PC-3 (cell line): Measurements from ENCODE around the gene FAM83G. TPM values are rescaled to one million over a fixed set of nuclear protein-coding genes. Genes with fewer than 3 reads are reported as not detected.

Experiments used
- ATAC-seq: fragments of 200-7000 bp; cut with Tn5 transposase; 2 replicates; pipeline ENCODE4 v1.9.1; 2020; ENCODE audit warnings: mild to moderate bottlenecking, moderate library complexity
- BruUV-seq: library from RNA; stranded (reverse); fragments of 400-500 nt; replicated peaks from 2 replicates; lab custom pipeline; 2021; lab: Mats Ljungman, UMichigan
- CTCF ChIA-PET: fragments of 300-600 bp; sonication (Branson Sonifier 250); formaldehyde crosslinking; loops from one replicate; lab custom pipeline; 2022; ENCODE audit warnings: antibody characterized with exemption; lab: Charles Lee
- POLR2A ChIA-PET: fragments of 300-600 bp; sonication (Branson Sonifier 250); formaldehyde crosslinking; loops from one replicate; lab custom pipeline; 2022; ENCODE audit warnings: antibody characterized with exemption; ENCODE audit not compliant: unreplicated experiment; lab: Charles Lee
- DNase-seq: peaks from one replicate; pipeline ENCODE4 v3.0.0-alpha.2; 2015
- H2AFZ ChIP-seq: fragments of 300-600 bp; sonication (generic); 2 replicates; pipeline ENCODE4 v1.6.0; 2016; ENCODE audit warnings: antibody characterized with exemption, low read length
- H3F3A ChIP-seq: fragments of 300-600 bp; sonication (generic); one replicate; pipeline ENCODE4 v1.6.0; 2017; ENCODE audit warnings: antibody characterized with exemption, low read length, control low read depth, mild to moderate bottlenecking; ENCODE audit not compliant: unreplicated experiment
- H3K27ac ChIP-seq: fragments of 300-600 bp; sonication (generic); 2 replicates; pipeline ENCODE4 v1.5.1; 2016; ENCODE audit warnings: mild to moderate bottlenecking, low read length
- H3K27me3 ChIP-seq: fragments of 300-600 bp; sonication (generic); 2 replicates; pipeline ENCODE4 v1.6.1; 2016; ENCODE audit warnings: low read length, mixed read lengths
- H3K36me3 ChIP-seq: fragments of 300-600 bp; sonication (generic); 2 replicates; pipeline ENCODE4 v1.6.1; 2016; ENCODE audit warnings: low read depth, mixed run types, low read length, mixed read lengths
- H3K4me1 ChIP-seq: fragments of 300-600 bp; sonication (generic); 2 replicates; pipeline ENCODE4 v1.5.1; 2016; ENCODE audit warnings: low read length; ENCODE audit not compliant: insufficient read depth
- H3K4me2 ChIP-seq: fragments of 300-600 bp; sonication (generic); 2 replicates; pipeline ENCODE4 v1.6.0; 2016; ENCODE audit warnings: low read length
- H3K4me3 ChIP-seq: fragments of 300-600 bp; sonication (generic); 2 replicates; pipeline ENCODE4 v1.5.1; 2016; ENCODE audit warnings: mild to moderate bottlenecking, low read length, mixed read lengths
- H3K79me2 ChIP-seq: fragments of 300-600 bp; sonication (generic); 2 replicates; pipeline ENCODE4 v1.6.1; 2017; ENCODE audit warnings: low read length, mixed read lengths
- H3K9ac ChIP-seq: fragments of 300-600 bp; sonication (generic); 2 replicates; pipeline ENCODE4 v1.6.0; 2016; ENCODE audit warnings: mild to moderate bottlenecking, low read length
- H3K9me2 ChIP-seq: fragments of 300-600 bp; sonication (generic); replicated peaks from 2 replicates; pipeline ENCODE4 v1.6.1; 2016; ENCODE audit warnings: mixed run types, low read length, mixed read lengths
- H3K9me3 ChIP-seq: fragments of 300-600 bp; sonication (generic); 2 replicates; pipeline ENCODE4 v1.6.1; 2016; ENCODE audit warnings: low read length, mixed read lengths
- H4K20me1 ChIP-seq: fragments of 300-600 bp; sonication (generic); 2 replicates; pipeline ENCODE4 v1.6.1; 2016; ENCODE audit warnings: low read length, mixed read lengths
- EZH2 ChIP-seq: fragments of 300-600 bp; sonication (generic); IDR thresholded peaks from one replicate; pipeline ENCODE4 v1.6.1; 2017; ENCODE audit warnings: antibody characterized with exemption, mild to moderate bottlenecking, low read length; ENCODE audit not compliant: unreplicated experiment
- EZH2phosphoT487 ChIP-seq: fragments of 300-600 bp; sonication (generic); IDR thresholded peaks from 2 replicates; pipeline ENCODE4 v1.6.1; 2018; ENCODE audit warnings: mild to moderate bottlenecking, antibody characterized with exemption, low read length, borderline replicate concordance
- intact Hi-C: fragments of 100-400 bp; cut with micrococcal nuclease; formaldehyde crosslinking; loops from 2 replicates; pipeline ENCODE4 v1.9.0; 2023
- total RNA-seq: library from RNA; depleted of rRNA; stranded (reverse); fragments of >200 nt; gene quantifications from 2 replicates; pipeline ENCODE4 v1.2.3, GENCODE V29; 2014
- TF ChIP-seq, protein P1 (sequence below): fragments of 300-600 bp; sonication (generic); conservative IDR thresholded peaks from 2 replicates; pipeline ENCODE4 v1.5.1; 2017; ENCODE audit warnings: antibody characterized with exemption, low read depth, mild to moderate bottlenecking, low read length

The FAM83G gene
- total RNA-seq, 1 experiment from 2014 or later: 0.26 TPM

DNA sequence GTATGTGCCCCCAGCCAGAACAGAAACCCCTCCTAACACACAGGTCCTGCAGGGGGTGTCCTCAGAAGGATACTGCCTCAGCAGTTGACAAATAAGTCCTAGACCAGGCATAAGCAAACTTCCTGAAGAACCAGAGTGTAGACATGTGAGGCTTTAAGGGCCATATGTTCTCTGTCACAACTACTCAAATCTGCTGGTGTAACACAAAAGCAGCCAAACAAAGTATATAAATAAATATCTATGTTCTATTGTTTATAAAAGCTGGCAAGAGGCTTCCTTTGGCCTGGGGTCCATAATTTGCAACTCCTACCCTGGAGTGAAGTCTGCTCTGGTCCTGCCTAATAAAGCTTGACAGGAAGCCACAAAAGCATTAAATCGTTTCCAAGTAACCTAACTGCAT lies 9.9 kb downstream of the FAM83G start:
- Histone ChIP-seq H3K27me3 (no peaks in the 10 kb centered on the region), H3K4me2 (no peak overlapping the region), H3K9me2 (no peaks in the 10 kb centered on the region), H3K36me3 (no peaks in the 10 kb centered on the region), H3K4me1 (no peaks in the 10 kb centered on the region), H3K4me3 (no peak overlapping the region), H3K9ac (no peak overlapping the region), H3K9me3 (no peaks in the 10 kb centered on the region), H3K79me2 (no peaks in the 10 kb centered on the region), H4K20me1 (no peaks in the 10 kb centered on the region), H2AFZ (no peak overlapping the region), H3F3A (no peaks in the 10 kb centered on the region), H3K27ac (no peak overlapping the region)
- intact Hi-C loops: no loop called here
- ChIA-PET CTCF (no interaction called here), POLR2A (no interaction called here)
- ATAC-seq (no peak), DNase-seq (no peak)
- no TSS peak for BruUV-seq
- TF ChIP-seq EZH2phosphoT487: no peak
- TF ChIP-seq EZH2: no peak
- TF ChIP-seq, protein P1, sequence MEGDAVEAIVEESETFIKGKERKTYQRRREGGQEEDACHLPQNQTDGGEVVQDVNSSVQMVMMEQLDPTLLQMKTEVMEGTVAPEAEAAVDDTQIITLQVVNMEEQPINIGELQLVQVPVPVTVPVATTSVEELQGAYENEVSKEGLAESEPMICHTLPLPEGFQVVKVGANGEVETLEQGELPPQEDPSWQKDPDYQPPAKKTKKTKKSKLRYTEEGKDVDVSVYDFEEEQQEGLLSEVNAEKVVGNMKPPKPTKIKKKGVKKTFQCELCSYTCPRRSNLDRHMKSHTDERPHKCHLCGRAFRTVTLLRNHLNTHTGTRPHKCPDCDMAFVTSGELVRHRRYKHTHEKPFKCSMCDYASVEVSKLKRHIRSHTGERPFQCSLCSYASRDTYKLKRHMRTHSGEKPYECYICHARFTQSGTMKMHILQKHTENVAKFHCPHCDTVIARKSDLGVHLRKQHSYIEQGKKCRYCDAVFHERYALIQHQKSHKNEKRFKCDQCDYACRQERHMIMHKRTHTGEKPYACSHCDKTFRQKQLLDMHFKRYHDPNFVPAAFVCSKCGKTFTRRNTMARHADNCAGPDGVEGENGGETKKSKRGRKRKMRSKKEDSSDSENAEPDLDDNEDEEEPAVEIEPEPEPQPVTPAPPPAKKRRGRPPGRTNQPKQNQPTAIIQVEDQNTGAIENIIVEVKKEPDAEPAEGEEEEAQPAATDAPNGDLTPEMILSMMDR: no peak

DNA sequence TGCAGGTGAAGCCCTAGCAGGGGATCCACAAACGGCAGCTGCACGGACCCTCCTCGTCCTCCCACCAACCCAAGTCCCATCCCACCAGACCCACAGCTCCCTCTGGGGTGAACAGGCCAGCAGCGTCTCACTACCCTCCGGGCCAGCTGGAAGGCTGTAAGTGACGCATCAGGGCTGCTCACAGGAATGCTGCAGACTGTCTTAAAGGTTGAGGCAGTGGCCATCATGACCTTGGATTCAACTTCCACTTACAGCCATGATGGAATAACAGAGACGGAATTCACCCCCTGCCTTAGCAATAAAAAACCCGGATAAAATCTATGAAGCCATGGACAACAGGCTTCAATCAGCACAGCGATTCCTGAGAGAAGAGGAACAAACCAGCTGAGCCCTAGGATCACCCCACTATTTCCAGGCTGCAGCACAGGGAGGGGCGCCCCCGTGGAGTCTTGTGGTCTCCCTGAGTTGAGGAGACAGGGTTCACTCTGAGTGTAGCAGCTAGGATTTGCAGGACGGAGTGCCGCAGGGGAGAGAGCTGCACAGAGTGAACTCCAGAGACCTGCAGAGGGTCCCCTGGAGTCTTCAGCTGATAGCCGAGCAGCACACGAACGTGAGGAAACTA lies 10.5 kb downstream of the FAM83G start:
- Histone ChIP-seq H3K79me2 (no peaks in the 10 kb centered on the region), H3K27me3 (no peaks in the 10 kb centered on the region), H2AFZ (no peak overlapping the region), H3K36me3 (no peaks in the 10 kb centered on the region), H3K9me3 (no peaks in the 10 kb centered on the region), H3K4me1 (no peaks in the 10 kb centered on the region), H3F3A (no peaks in the 10 kb centered on the region), H3K9ac (no peak overlapping the region), H3K9me2 (no peaks in the 10 kb centered on the region), H3K4me2 (no peak overlapping the region), H3K27ac (no peak overlapping the region), H4K20me1 (no peaks in the 10 kb centered on the region), H3K4me3 (no peak overlapping the region)
- no peak for TF ChIP-seq EZH2
- TF ChIP-seq EZH2phosphoT487: no peak
- TF ChIP-seq, protein P1: no peak
- ChIA-PET CTCF (no interaction called here), POLR2A (no interaction called here)
- no TSS peak for BruUV-seq
- DNase-seq: no peak
- intact Hi-C loops: no loop called here
- ATAC-seq: no peak

DNA sequence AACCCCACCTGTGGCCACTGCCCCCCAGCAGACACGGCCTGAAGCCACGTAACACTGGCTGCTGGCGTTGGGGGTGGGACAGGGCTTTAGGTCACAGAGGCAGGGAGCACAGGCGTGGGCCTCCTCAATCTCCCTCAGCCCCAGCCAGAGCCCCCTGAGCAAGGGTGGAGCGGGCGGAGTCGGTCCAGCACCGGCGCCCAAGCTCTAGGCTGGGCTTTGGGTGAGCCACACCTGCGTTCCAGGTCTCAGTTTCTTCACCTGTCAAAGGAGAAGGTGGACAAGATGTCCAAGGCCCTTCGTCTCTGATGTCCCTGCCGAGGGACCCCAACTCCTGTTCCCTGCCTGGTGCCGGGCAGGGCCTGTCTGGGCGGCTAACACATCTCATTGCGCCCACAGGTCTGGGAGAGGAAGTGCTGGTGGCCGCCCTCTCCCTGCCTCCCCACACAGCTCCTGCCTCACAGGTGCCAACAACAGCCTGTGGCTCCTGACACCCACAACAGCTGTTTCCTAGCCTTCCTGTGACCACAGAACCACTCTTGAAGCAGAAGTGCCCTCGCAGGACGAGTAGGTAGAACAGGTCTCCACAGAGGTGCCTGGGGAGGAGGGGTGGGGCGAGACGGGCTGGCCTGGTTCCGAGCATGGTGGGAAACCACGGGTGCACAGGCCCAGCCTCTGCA lies 12.0 kb downstream of the FAM83G start:
- no peak for DNase-seq
- ChIA-PET POLR2A (no interaction called here), CTCF (no interaction called here)
- Histone ChIP-seq H3K4me2 (no peak overlapping the region), H3K79me2 (no peaks in the 10 kb centered on the region), H3K27ac (no peak overlapping the region), H3K36me3 (no peaks in the 10 kb centered on the region), H3K9me2 (no peaks in the 10 kb centered on the region), H4K20me1 (no peaks in the 10 kb centered on the region), H3K27me3 (no peaks in the 10 kb centered on the region), H3K4me3 (no peak overlapping the region), H3K9me3 (no peaks in the 10 kb centered on the region), H3F3A (no peaks in the 10 kb centered on the region), H2AFZ (no peak overlapping the region), H3K4me1 (no peaks in the 10 kb centered on the region), H3K9ac (no peak overlapping the region)
- TF ChIP-seq EZH2: no peak
- TF ChIP-seq, protein P1: no peak
- no peak for TF ChIP-seq EZH2phosphoT487
- intact Hi-C loops: no loop called here
- ATAC-seq: no peak
- no TSS peak for BruUV-seq
